ENCODE results near the gene ZNF101.

DNA sequence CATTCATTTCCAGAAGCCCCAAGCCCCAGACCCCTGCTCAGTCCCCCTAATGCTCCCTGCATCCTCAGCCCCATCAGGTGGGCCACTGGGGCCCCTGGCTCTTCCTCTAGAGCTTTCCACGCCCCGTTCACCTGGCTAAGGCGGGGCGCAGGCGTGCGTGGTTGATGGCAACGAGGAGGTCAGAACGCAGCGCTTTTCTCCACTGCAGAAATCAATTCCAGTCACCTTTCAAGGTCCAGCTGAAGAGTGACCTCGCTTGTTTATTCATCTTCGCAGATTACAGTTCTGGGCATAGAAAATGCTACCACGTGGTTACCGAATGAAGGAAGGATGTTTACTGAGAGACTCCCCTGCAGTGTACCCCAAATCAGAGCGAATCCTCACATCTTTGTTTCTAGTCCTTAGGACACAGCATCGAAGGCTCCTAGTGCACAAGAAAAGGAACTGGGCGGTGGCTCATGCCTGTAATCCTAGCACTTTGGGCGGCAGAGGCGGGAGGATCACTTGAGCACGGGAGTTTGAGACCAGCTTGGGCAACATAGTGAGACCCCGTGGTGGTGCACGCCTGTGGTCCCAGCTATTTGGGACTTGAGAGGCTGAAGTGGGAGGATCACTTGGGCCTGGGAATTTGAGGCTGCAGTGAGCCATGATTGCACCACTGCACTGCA lies 49.3 kb upstream of the ZNF101 start:
- no peak for TF ChIP-seq POLR2A (IDR thresholded peaks at IDR 0.05)
- no peak for TF ChIP-seq CTCF (IDR thresholded peaks at IDR 0.05)

Measured in testis (tissue), 2 donors.